Stimulated activated CD4-positive, alpha-beta T cell treated with anti-CD3 and anti-CD28 coated beads, TNF-alpha, amount 100 ng/mL, for 24 hours (primary cell): Measurements from ENCODE around the gene FKBP1C.
"Not testable (repeated sequence)": the region's sequence is repeated elsewhere in the genome, so short reads cannot be mapped to it uniquely, and the experiment has no call there.

Experiments
- DNase-seq, 3 experiments: peaks; one replicate each; pipeline ENCODE4 v3.0.0-alpha.2; 2020; ENCODE audit warnings: low read depth in 3 of 3

FKBP1C gene

DNA sequence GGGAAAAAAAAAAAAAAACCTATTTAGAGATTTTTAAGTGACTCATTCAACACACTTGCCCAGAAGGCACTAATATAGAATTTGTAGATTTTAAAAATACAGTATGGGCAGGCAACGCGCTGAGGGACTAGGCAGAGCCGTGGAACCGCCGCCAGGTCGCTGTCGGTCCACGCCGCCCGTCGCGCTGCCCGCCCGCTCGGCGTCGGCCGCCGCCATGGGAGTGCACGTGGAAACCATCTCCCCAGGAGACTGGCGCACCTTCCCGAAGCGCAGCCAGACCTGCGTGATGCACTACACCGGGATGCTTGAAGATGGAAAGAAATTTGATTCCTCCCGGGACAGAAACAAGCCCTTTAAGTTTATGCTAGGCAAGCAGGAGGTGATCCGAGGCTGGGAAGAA is at the start of gene FKBP1C:
TSS of gene FKBP1C (plus strand) at position 127 of the 400 bp plus-strand sequence.
- not testable (repeated sequence) for DNase-seq

DNA sequence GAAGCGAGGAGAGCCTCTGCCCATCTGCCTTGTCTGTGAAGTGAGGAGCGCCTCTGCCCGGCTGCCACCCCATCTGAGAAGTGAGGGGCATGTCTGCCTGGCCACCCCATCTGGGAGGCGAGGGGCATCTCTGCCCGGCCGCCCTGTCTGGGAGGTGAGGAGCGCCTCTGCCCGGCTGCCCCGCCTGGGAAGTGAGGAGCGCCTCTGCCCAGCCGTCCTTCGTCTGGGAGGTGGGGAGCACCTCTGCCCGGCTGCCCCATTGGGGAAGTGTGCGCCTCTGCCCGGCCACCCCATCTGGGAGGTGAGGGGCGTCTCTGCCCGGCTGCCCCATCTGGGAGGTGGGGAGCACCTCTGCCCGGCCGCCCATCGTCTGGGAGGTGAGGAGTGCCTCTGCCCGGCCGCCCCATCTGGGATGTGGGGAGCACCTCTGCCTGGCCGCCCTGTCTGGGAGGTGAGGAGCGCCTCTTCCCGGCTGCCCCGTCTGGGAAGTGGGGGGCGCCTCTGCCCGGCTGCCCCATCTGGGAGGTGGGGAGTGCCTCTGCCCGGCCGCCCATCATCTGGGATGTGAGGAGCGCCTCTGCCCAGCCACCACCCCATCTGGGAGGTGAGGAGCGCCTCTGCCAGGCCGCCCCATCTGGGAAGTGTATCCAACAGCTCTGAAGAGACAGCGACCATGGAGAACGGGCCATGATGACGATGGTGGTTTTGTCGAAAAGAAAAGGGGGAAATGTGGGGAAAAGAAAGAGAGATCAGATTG is 47.0 kb upstream of the FKBP1C start:
- DNase-seq = not testable (repeated sequence)

DNA sequence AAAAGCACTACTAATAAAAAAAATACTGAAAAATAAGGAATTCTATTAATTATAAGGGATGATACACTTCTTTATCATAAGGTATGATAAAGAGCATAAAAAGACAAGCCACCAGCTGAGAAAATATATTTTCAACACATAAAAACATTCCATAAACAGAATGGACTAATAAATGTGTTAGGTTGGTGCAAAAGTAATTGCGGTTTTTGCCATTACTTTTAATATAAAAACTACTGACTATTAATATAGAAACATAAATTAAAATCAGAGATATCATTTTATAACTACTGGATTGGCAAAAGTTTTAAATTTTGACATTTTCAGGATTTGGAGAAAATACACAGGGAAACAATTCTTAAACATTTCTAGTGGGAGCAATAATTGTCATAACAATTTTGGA is 37.1 kb upstream of the FKBP1C start:
- DNase-seq = no peak

DNA sequence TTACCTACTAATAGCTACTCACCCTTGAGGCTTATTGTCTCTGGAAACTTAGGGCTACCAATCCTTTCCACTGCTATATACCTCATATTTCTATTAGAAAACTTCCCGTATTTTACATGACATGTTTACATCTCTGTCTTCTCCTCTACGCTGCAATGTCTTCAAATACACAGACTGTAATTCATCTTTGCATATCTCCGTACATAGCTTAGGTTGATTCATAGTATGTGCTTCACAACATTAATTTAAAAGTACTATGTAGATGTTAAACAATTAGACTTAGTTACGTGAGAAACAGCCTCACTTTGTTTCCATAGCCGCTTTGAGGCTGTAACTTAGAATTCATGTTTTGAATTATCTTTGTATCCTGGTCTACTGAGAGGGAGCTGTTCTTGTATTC is 35.1 kb upstream of the FKBP1C start:
- no peak for DNase-seq

DNA sequence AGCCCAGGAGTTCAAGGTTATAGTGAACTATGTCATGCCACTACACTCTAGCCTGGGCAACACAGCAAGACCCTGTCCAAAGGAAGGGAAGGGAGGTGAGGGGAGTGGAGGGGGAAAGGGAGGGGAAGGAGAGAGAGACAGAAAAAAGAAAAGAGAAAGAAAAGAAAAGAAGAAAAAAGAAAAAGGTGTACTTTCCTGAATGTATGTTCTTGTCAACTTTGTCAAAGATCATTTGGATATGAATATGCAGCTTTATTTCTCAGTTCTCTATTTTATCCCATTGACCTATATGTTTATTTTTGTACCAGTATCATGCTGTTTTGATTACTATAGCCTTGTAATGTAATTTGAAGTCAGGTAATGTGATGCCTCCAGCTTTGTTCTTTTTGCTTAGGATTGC is 30.9 kb upstream of the FKBP1C start:
- DNase-seq = no peak

DNA sequence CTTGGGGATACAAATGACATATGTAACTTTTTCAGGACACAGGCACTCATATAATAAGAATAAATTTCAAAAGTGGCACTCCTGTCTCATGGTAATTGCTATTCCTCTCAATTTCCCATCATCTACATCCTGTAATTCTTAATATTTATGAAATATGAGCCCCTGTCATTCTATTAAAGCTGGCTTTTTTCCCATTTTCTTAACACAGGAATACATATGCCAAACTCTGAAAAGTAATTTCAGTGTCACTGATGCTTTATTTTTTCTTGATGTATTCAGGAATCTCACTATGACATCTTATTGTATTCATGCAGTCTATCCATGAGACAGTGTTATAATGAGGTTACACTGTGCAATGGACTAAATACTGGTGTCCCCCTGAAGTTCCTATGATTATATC is 24.3 kb upstream of the FKBP1C start:
- DNase-seq = no peak

DNA sequence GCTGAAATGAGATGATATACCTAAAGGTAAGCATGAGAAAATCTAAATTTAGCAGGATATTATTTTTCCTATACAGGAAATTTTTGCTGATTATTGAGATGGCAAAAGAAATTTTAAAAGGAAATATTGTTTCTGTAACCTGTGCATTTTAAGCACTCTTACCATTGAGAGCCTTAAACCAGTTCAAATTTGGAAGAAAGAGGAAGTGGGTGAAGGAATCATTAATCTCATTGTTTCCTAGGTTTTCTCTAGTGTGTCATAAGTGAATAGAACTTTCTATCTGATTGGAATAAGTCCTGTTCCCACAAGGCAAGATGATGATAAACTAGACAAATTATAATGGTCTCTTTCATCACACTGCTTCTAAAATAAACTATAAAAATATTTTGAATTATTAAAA is 22.4 kb upstream of the FKBP1C start:
- DNase-seq = no peak

DNA sequence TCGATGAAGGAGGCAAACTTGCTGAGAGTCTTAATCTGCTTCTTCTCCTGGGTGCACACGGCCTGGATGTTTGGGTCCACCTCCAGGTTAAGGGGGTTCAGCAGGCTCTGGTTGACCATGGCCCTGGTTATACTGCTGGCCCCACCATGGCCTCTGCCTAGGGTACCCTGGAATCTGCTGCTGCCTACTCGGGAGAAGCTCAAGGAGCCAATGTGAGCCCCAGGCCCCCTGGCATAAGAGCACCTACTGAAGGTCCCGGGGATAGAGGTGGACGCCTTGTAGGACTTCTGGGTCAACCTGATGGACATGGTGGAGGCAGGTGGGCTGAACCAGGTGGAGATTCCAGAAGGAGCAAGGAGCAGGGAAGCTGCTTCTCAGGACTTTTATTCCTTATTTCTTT is 17.9 kb upstream of the FKBP1C start:
- no peak for DNase-seq

DNA sequence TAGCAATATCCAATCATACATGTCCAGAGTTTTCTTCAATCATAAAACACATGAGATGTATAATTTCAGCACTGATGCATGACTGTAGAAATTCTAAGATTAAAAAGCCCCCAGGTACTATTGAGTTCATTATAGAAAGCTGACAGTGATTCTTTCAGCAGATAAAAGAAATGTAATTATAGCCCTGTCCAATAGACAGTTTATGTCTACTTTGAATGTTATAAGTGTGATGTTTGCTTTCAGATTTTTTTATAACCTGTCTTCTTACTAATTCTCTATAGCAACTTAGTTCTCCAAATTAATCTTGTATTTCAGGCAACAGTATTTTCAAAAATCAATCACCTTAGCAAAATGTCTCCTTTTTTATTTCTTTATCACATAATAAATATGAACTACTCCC is 13.5 kb upstream of the FKBP1C start:
- DNase-seq = no peak

DNA sequence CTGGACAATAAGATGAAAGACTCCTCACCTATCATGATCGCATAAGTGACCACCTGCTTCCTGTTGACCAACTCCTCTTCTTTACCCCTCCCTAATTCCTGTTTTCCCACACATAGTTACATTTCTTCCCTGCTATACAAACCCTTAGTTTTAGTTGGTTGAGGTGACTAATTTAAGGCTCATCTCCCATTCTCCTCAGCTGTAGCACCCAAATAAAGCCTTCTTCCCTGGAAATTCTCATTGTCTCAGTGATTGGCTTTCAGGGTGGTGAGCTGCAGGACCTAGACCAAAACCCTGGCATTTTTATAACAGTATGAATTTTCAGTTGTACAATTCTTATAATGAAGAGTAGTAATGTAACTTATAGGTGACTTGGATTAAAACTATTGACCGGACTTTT is 2.1 kb downstream of the FKBP1C start:
- no peak for DNase-seq

DNA sequence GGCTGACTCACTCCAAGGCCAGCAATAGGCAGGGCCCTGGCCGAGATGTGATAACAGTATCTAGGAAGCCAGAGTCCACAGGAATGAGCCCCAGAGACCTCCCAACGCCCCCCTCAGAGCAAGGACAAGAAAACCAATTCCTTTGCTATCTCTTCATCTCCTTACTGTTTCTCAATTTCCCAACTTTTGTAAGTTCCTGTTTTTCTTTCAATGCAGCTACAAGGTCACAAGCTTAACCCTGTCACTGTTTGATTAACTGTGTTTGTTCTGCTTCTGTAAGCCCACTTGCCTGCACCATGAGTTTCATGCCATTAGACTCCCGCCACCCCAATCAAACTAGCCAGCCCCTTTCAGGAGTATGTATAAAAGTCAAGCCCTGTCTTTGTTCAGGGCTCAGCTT is 3.5 kb downstream of the FKBP1C start:
- no peak for DNase-seq

DNA sequence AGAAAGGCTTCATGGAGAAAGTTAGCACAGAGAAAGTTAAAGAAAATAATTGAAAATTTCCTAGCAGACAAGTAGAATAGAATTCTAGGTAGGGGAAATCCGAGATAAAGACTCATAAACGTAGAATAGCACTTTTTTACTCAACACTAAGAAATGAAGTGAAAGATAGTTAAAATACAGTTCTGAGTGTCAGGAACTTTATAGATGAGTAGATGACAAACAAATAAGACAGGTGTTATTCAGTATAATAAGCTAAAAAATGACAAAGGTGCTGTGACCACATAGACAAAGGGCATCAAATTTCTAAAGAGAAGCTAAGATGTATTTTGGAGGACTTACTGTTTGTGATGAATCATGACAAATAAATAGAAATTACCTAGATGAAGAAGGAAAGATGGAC is 12.9 kb downstream of the FKBP1C start:
- DNase-seq = no peak

DNA sequence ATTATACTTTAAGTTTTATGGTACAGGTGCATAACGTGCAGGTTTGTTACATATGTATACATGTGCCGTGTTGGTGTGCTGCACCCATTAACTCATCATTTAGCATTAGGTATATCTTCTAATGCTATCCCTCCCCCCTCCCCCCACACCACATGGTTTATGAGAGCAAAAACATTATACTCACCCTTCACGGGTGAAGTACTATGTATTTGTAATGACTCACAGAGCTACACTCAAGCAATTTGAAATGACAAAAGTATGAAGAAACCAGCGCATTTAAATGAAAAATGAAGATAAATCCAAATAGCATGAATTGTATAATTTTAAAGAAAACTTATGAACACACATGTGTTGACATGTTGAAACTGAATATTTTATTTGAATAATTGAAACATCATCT is 14.7 kb downstream of the FKBP1C start:
- DNase-seq = not testable (repeated sequence)

DNA sequence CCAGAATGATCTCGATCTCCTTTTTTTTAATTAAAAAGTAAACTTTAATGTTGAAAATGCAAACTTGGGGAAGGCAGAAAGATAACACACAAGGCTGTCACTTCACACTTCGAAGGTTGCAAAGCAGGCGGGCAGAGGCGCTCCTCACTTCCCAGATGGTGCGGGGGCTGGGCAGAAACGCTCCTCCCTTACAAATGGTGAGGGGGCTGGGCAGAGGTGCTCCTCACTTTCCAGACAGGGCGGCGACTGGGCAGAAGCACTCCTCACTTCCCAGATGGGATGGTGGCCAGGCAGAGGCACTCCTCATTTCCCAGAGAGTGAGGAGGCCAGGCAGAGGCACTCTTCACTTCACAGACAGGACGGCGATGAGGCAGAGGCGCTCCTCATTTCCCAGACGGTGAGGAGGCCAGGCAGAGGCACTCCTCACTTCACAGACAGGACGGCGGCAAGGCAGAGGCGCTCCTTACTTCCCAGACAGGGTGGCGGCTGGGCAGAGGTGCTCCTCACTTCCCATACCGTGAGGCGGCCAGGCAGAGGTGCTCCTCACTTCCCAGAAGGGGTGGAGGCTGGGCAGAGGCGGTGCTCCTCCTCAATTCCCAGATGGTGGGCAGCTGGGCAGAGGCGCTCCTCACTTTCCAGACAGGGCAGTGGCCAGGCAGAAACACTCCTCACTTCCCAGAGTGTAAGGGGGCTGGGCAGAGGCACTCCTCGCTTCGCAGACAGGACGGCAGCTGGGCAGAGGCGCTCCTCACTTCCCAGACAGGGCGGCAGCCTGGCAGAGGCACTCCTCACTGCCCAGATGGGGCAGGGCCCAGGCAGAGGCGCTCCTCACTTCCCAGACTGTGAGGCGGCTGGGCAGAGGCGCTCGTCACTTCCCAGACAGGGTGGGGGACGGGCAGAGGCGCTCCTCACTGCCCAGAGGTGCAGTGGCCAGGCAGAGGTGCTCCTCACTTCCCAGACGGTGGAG is 16.9 kb downstream of the FKBP1C start:
- DNase-seq = not testable (repeated sequence)

DNA sequence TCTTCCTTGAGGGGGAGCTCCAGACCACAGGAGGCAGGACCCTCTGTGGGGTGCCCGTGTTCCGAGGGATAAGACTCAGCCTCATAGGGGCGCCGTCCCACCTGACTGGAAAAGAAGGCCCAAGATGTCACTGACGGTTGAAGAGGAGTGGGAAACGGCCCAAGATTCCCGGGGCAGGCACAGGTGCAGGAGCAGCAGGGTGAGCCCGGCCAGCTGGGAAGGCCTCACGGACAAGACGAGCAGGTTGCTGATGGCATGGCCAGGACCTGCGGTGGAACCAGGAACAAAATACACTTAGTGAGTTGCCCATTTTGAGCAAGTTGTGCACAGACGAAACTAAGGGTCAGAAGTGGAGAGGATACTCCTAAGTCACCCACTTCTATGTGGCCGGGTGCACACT is 18.8 kb downstream of the FKBP1C start:
- DNase-seq = not testable (repeated sequence)

DNA sequence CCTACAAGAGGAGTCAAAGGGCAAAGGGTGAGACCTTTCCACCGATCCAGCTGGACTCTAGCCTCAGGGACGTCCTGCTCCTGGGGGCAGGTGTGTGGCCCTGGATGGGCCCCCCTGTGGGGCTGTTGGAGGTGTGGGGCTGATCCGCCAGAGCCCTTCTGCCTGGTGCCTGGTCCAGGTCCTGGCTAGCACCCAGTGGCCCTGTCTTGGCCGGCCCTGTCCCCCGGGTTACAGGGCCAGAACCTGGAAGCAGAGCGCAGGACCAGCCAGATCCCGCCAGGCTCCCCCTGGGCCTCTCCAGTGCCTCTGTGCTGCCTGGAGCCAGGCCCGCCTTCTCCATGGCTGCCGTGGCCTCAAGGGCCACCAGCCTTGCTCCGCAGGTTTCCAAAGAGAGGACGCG is 19.2 kb downstream of the FKBP1C start:
- DNase-seq = not testable (repeated sequence)

DNA sequence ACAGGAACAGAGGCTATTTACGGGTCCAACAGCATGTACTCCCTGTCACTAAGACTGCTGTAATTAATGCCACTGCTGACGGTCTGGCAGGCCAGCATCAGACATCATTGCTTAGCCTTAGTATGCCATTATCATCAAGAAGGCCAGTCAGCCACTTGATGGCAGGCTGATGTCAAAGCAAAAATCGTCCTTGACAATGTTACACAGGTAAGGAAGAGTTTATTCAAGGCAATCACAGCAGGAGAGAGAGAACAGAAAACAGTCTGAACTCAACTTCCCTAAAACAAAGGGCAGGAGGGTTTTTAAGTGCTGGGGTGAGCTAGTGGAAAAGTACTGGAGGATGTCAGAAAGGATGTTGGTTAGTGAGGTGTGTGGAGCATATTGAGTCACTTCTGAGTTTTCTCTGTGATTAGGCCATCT is 25.1 kb downstream of the FKBP1C start:
- DNase-seq = no peak

DNA sequence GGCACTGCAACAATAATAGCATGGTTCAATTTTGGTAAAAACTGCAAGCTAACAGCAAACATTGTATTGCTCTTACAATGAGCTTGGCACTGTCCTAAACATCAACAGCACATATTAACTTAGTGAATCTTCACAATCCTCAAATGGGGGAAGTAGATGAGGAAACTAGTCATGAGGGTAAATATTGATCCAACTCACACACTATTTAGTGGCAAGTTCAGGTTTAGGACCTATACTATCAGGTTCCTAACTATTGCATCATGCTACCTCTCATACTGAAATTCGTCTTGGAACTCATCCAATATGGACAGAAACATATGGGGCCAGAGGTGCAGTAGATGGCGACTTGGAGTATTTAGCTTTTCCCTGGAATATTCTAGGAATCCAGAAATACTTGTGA is 34.2 kb downstream of the FKBP1C start:
- no peak for DNase-seq

DNA sequence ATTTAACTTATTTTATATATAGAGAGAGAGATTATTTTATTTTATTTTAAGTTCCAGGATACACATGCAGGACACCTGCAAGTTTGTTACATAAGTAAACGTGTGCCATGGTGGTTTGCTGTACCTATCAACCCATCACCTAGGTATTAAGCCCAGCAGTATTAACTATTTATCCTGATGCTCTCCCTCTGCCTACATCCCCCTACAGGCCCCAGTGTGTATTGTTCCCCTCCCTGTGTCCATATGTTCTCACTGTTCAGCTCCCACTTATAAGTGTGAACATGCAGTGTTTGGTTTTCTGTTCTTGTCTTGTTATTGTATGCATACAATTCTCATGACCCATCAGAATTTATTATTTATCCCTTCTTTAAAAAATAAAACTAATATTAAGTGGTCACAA is 34.6 kb downstream of the FKBP1C start:
- DNase-seq = no peak

DNA sequence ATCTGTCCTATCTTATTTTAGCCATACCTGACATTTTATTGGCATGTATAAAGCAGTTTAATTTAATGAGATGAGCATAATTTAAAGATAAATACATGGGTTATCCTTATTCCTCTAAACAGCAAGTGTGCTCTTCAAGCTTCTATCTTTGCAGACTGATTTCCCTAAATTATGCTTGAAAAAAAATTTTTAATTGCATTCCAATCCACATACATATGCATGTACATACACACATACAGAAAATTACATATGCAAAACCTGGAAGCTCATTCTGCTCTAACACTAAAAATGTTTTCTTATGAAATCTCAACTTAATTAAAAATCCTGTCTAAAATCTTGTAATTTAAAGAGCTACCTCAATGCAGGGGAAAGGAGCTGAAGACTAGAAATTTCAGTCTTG is 35.3 kb downstream of the FKBP1C start:
- no peak for DNase-seq

DNA sequence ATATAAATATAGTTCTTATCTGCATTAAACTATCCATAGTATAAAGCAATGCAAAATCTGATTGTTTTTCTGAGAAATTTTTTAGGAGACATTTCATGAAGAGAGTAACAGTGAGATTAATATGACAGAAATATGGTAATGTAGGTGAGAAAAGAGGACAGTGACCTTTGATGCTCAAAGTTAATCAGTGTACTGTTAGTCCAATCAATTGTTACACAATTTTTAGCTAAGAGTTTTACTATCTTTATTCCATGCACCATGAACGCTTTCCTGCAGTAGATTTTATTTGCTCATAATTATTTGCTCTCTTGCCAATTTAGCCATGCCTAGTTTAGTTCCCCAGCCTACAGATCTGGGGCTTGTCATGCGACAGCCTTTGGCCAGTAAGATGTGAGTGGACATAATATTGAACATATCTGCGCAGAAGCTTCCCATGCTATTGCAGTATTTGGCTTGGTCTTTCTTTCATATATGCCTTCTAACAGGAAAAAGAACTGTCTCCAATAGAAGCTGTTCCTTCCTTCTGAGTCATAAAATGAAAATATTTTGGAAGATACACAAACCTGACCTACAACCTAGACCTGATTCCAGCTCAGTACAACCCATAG is 38.7 kb downstream of the FKBP1C start:
- DNase-seq = no peak

DNA sequence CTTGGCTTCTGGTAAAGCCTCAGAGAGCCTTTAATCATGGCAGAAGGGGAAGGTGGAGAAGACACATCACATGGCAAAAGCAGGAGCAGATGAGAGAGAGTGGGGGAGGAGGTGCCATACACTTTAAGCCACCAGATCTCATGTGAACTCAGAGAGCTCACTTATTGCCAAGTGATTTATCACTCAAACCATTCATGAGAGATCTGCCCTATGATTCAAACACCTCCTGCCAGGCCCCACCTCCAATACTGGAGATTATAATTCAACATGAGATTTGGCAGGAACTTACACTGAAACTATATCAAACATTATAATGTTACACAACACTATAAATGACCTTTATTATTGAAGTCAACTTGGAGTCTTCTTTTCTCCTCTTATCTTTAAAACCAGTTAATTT is 47.9 kb downstream of the FKBP1C start:
- no peak for DNase-seq

DNA sequence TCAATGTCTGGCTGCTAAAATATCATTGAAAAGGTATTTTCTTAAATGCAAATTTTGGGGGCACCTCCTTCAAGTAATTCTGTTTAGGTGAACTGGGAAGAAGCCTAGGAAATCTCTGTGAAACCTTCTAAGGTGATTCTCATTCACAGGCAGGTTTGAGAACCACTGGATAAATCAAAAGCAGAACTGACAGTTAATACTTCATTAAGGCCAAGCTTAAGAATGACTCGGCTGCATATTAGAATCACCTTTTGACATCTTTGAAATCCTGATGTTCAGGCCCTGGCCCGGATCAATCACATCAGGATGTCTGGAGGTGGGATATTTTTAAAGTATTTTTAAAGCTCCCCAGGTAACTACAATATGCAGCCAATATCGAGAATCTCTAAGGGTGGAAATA is 50.6 kb downstream of the FKBP1C start:
- DNase-seq = no peak
